ENCODE data around the gene RANGRF.
"Not testable (repeated sequence)": the region's sequence is repeated elsewhere in the genome, so short reads cannot be mapped to it uniquely, and the experiment has no call there.

Gene RANGRF

GRCh38 chr17:8288336-8289102, at the start of gene RANGRF:
TSS of gene RANGRF (plus strand) at chr17:8288670. CDS start at chr17:8288789, 119 bp downstream.
- peak; percentile 92 for FAIRE-seq

GRCh38 chr17:8243827-8244226, 44.6 kb upstream of the RANGRF start:
- no peak for FAIRE-seq

More at GRCh38 chr17:8288336-8289102, at the start of gene RANGRF:
- DNase-seq (ENCODE audit: insufficient read length, low spot score): peak; percentile 88

GRCh38 chr17:8244768-8245167, 43.7 kb upstream of the RANGRF start:
- no peak for DNase-seq (ENCODE audit: insufficient read length, low spot score)
- FAIRE-seq: no peak

More at GRCh38 chr17:8243827-8244226, 44.6 kb upstream of the RANGRF start:
- no peak for DNase-seq (ENCODE audit: insufficient read length, low spot score)

- DNase-seq (ENCODE audit: insufficient read length, low spot score) (peak; percentile 84), FAIRE-seq (peak; percentile 96)
These were observed 39.5 kb upstream of the RANGRF start, which contains the start of gene PFAS for GRCh38 chr17:8248751-8249607. TSS of gene PFAS (plus strand) at chr17:8249289. CDS start at chr17:8253938, 4,649 bp downstream.

GRCh38 chr17:8249621-8250500, 38.6 kb upstream of the RANGRF start:
- DNase-seq (ENCODE audit: insufficient read length, low spot score) (no peak), FAIRE-seq (peak; percentile 49)

- not testable (repeated sequence) for FAIRE-seq
These were observed 37.1 kb upstream of the RANGRF start for GRCh38 chr17:8251411-8251810.

GRCh38 chr17:8253801-8254200, 34.7 kb upstream of the RANGRF start:
- no peak for DNase-seq (ENCODE audit: insufficient read length, low spot score)
- FAIRE-seq: no peak

More at GRCh38 chr17:8251411-8251810, 37.1 kb upstream of the RANGRF start:
- not testable (repeated sequence) for DNase-seq (ENCODE audit: insufficient read length, low spot score)

- no peak for DNase-seq (ENCODE audit: insufficient read length, low spot score)
- FAIRE-seq: no peak
These were observed 33.6 kb upstream of the RANGRF start for GRCh38 chr17:8254881-8255280.

- FAIRE-seq (no peak), DNase-seq (ENCODE audit: insufficient read length, low spot score) (no peak)
These were observed 33.0 kb upstream of the RANGRF start for GRCh38 chr17:8255499-8255898.

- FAIRE-seq (no peak), DNase-seq (ENCODE audit: insufficient read length, low spot score) (no peak)
These were observed 32.2 kb upstream of the RANGRF start for GRCh38 chr17:8256291-8256690.

- DNase-seq (ENCODE audit: insufficient read length, low spot score) (no peak), FAIRE-seq (no peak)
These were observed 31.8 kb upstream of the RANGRF start for GRCh38 chr17:8256691-8257090.

- FAIRE-seq: no peak
These were observed 30.7 kb upstream of the RANGRF start for GRCh38 chr17:8257801-8258200.

GRCh38 chr17:8264320-8264719, 24.1 kb upstream of the RANGRF start:
- FAIRE-seq (no peak), DNase-seq (ENCODE audit: insufficient read length, low spot score) (no peak)

More at GRCh38 chr17:8257801-8258200, 30.7 kb upstream of the RANGRF start:
- no peak for DNase-seq (ENCODE audit: insufficient read length, low spot score)

- no peak for FAIRE-seq
- no peak for DNase-seq (ENCODE audit: insufficient read length, low spot score)
These were observed 23.5 kb upstream of the RANGRF start for GRCh38 chr17:8264836-8265542.

GRCh38 chr17:8266648-8267479, 21.6 kb upstream of the RANGRF start:
- DNase-seq (ENCODE audit: insufficient read length, low spot score) (no peak), FAIRE-seq (no peak)

GRCh38 chr17:8267480-8268147, 20.9 kb upstream of the RANGRF start:
- FAIRE-seq: no peak

GRCh38 chr17:8268550-8269298, 19.7 kb upstream of the RANGRF start:
- DNase-seq (ENCODE audit: insufficient read length, low spot score) (no peak), FAIRE-seq (no peak)

More at GRCh38 chr17:8267480-8268147, 20.9 kb upstream of the RANGRF start:
- DNase-seq (ENCODE audit: insufficient read length, low spot score): no peak

- no peak for FAIRE-seq
These were observed 16.0 kb upstream of the RANGRF start for GRCh38 chr17:8272421-8272820.

More at GRCh38 chr17:8272421-8272820, 16.0 kb upstream of the RANGRF start:
- DNase-seq (ENCODE audit: insufficient read length, low spot score): no peak
